Caki2 (cell line): Measurements from ENCODE around the gene CISTR. TPM values are rescaled to one million over a fixed set of nuclear protein-coding genes. Genes with fewer than 3 reads are reported as not detected.

Experiments used
- DNase-seq: peaks from one replicate; pipeline ENCODE4 v3.0.0-alpha.2; 2015; ENCODE audit warnings: low read depth
- in situ Hi-C: cut with HindIII; loops from 2 replicates; pipeline ENCODE4 v1.10.0; 2016; ENCODE audit warnings: low sequenced_read_pairs, low pct_unique_long_range_greater_than_20kb, mixed read lengths
- total RNA-seq: library from RNA; depleted of rRNA; stranded (reverse); fragments of >200 nt; shearing (Covaris generic); gene quantifications from 2 replicates; pipeline ENCODE4 v1.2.3, GENCODE V29; 2014; ENCODE audit warnings: low replicate concordance

The CISTR gene
- total RNA-seq, 1 experiment from 2014 or later = not detected

DNA sequence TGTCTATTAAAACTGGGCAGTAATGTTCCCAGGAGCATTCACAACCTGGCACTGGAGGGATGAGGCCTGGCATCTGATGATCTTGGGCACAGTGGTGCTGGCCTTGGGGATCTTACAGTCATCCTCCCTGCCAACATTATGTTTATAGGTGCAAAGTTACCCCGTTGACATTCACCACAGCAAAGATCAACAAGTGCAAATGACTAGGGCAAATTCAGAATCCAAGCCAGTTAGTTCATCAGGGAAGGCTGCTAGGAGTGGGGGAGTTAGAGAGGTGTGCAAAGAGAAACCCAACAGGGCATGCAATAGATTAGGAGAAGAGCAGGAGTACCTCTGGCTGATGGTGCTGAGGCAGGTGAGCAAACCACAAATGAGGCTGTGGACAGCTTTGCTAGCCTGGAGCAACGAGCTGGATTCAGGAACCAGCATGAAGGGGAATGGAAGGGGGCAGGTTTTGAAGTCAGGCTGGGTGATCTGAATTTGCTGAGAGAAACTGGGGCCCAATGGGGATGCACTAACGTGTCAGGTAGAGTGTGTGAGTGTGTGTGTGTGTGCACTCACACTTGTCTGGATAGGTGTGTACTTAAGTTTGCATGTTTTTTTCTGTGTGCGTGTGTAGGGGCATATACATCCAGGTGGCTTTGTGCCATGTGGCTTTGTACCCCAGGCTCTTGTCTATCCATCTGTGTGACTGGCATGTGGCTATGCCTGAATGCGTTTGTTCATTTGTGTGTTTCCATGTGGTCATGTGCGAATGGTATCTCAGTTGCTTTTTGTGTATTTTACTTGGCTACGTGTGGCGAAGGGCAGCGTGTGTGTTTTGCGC, 1.6 kb downstream of the CISTR start:
- in situ Hi-C loops = no loop called here
- no peak for DNase-seq

DNA sequence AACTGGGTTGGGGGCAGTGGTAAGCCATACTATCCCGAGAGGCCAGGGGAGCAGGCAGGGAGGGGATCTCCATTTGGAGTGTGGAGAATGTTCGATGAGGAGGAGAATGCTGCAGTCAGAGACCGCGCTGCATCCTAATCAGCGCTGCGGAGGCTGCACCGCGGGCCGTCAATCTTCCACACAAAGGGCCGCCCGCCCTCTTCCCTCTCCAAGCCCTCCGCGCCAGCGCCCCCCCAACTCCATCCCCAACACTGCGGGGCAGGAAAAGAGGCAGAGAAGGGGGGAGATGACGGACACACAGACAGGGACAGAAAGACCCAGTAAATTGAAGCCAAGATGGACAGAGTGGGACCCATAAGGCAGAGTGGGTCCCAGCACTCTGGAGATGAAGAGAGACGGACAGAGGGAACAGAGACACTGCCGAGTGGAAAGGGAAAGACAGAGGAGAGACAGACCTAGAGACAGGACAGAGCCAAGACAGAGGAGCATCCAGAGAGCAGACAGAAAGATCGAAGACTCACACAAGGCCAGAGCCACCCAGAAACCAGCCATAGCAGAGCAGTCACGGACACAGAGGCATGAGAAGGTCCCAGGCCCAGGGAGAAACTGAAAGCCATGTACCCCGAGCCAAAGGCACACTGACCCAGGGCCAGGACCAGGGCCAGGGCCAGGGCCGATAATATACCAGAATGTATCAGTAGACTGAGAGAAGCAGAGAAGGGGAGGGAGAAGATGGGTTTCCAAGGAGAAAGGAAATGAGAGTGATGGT, 3.5 kb downstream of the CISTR start:
- DNase-seq = no peak
- in situ Hi-C loops = no loop called here

DNA sequence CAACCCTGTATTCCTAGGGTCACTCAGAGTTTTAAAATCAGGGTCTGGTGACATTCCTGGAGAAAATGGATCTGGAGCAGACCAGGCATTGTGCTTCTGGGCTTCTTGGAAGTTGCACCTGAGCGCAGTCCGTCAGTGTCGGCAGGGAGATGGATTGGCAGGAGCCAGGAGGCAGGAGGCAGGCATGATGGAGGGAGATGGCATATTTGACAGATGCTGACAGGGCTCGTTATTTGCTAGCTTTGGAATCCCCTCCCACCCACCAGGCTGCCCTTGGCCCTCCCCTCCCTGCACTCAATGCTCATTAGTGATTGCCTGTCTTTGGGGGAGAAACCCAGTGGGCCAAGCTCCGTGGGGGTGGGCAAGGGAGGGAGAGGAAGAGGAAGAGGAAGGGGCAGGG, 4.7 kb downstream of the CISTR start:
- in situ Hi-C loops = no loop called here
- DNase-seq = no peak

DNA sequence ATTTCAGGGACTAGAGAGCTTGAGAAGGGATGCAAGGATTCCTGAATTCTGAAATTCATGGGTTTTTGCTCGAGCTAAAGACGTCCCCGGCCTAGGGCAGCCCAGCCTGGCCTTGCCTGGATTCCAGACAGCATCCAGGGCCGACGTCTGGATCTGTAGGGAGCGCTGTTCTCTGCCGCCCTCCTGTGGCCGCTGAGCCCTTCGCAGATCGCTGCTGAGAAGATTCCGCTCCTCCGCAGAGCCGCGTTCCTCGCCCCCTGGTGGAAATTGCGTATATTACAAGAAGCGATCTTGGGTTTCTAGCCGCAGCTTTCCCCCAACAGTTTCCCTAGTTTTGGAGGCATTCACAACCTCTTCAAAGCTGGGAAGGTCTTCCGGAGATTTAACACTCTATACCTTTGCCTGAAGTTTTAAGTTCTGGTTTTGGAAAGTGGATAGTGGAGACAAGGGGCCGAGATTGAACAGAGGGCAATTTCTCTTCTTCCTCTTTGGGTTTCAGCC, 5.1 kb downstream of the CISTR start:
- in situ Hi-C loops = no loop called here
- DNase-seq = peak; percentile 80

DNA sequence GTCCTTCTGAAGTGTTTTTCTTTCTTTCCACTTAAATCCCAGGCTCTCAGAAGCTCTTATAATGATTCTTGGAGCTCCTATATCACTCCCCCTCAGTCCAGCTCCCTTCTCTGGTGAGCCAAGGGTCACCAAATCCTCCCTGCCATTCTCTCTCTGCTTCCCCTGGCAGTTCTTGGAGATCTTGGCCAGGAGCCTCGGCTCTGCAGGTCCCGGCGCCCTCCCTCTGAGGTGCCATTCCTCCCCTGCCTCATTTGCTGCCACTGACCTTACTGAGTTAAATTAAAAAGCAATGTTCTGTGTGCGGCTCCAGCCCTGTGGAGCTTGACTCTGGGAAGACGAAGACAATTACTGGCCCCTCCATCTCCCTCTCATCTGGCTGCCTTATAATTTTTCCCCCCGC, 7.0 kb downstream of the CISTR start:
- no peak for DNase-seq
- in situ Hi-C loops = no loop called here

DNA sequence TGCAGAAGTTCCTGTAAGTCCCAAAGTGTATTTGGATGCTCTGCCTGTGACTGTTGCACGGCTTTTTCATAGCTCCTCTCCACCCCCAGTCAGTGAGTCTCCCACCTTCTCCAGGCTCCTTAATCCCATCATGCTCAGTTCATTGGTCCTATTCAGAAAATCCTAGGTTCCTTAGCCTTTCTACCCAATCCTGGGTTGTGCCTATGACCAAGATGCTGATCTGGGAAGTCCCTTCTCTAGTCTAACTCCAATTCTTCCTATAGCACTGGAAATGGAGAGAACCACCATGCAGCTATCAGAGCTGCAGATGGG, 7.7 kb downstream of the CISTR start:
- DNase-seq = no peak
- in situ Hi-C loops = no loop called here

DNA sequence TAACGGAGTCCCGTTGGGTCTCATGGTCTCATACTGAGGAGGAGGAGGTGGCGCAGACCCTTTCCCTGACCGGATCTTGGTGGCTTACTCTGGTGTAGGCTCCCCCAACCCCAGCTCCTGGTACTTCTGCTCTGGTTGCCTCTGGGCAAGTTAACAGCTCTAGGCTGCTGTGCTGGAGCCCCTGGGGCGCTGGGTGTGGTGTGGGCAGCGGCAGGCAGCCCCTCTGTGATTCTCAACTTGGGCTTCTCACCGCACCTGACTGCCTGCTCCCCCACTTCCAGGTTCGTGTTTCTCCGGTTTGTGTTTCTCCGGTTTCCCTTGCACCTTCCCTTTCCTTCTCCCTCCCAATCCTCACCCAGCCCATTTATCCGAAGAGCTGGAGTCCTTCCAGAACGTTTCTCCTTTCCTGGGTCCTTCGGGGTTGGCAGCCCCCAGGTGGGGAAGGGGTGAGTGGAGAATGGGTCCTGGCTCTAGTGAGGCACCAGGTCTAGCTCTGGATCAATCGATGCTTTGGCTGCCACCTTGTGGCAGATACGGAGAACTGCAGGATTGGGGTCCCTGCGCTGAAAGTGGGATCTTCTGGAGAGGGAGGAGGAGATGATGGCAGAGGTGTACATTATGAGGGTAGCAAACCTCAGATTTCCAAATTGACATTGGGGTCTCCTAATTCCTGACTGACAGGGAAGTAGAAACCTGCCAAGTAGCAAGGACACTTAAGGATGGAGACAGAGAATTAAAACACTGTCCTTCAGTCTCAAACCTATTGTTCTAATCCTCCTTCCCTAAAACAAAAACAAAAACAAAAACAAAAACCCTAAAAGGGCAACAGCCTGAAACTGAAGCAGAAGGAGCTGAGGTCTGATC, 8.3 kb downstream of the CISTR start:
- DNase-seq = peak; percentile 64
- in situ Hi-C loops = no loop called here

DNA sequence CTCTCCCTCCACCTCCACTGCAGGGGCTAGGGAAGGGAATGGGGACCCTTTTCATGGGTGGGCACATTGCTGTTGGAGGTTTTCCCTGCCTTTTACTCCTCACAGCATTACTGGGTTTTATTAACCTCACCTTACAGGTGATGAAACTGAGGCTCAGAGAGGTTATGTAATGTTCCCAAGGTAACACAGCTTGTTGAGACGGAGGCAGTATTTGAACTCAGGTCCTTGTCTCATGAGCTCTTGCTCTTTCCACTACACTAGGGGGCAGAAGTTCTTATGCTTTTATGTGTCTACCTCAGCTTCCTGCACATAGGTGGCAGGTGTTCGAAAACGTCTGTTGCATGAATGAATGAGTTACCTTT, 11.7 kb downstream of the CISTR start:
- no peak for DNase-seq
- in situ Hi-C loops = no loop called here

DNA sequence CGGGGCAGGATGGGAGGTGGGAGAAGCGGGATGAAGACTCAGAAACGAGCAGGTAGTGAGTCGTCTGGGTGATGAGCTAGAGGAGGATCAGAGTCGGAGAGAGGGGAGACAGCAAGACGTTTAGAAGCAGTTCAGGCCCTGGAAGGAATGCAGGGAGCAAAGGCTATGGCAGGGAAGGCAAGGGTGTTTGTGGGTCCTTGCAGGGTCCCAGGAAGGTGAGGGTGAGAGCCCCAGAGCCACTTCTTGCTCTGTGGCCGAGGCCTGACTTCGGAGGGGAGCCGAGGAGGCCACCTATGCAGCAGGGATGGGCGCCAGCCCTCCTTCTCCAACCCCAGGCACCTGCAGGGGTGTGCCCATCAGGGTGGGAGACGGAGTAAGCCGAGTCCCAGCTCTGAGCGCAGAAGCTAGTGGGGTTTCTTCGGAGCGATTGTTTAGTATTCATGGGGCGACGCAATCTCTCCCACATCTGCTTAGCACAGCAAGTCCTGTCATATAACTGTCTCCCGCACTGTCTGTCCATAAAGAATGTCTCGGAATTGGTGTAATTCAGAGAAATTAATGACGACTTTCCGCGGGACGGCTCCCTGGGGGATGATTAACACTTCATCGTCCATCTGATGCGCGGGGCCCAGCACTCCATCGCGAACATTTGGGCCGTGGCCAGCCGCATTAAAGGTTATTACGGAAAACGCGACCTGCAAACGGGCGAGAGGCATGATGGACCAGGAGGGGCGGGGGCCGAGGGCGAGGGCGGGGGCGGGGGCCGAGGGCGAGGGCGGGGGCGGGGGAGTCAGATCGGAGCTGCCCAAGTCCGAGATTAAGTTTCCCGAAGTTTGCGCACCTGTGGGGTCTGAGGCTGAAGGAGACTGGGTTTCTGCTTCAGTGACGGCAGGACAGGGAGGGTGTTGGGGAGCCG, 12.3 kb downstream of the CISTR start:
- in situ Hi-C loops = no loop called here
- no peak for DNase-seq

DNA sequence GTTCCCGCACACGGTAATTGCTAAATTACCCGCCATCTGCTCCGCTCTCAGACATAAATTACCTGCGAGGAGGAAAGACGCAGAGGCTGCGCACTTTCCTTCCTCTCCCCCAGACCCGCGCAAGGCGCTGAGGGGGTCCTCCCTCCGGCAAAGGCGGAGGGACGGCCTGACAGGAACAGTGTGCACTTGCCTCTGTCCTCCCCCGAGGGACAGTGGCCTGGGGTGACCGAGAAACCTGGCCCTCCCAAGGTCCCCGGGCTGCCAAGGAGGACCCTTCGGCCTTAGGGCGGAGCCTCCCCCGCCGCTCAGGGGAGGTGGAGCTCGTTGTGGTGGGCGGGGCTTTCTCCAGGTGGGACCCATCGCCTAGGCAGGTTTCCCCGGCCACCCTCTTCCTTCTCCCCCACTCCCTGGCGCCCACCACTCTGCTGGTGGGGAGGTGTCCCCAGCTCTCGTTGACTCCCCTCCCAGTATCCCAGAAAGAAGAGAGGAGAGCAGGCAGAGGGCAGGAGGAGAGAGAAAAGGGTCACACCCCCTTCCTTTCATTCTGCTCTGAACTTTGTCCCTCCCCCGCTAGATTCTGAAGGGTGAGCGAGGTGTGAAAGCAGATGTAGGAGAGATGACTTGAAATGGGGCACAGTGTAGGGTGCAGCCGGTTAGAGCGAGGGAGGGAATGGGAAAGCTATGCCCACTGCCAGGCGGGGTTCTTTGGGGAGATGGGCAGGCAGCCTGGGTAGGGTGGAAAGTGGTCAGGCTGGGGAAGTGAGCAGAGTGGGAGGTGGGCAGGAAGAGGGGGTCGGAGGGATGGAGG, 13.2 kb downstream of the CISTR start:
- in situ Hi-C loops = no loop called here
- no peak for DNase-seq

DNA sequence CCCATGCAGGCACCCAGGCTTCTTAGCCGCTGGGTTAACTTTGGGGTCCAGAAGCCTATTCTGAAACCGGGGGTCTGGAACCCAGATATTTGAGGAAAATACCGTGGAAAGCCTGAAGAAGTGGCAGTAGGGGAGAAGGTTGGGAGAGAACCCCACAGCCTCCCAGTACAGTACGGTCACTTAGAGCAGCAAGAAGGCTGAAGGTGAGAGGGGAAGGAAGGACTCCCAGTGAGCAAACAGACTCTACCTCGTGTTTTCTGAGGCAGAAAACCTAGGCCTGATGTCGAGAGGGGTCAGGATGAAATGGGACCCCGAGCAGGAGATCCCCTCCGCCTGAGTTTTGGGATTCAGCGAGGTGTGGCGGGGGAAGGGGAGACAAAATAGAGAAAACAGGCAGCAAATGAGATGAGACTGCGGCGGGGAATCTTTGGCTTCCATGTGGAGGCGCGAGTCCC, 13.8 kb downstream of the CISTR start:
- in situ Hi-C loops = no loop called here

DNA sequence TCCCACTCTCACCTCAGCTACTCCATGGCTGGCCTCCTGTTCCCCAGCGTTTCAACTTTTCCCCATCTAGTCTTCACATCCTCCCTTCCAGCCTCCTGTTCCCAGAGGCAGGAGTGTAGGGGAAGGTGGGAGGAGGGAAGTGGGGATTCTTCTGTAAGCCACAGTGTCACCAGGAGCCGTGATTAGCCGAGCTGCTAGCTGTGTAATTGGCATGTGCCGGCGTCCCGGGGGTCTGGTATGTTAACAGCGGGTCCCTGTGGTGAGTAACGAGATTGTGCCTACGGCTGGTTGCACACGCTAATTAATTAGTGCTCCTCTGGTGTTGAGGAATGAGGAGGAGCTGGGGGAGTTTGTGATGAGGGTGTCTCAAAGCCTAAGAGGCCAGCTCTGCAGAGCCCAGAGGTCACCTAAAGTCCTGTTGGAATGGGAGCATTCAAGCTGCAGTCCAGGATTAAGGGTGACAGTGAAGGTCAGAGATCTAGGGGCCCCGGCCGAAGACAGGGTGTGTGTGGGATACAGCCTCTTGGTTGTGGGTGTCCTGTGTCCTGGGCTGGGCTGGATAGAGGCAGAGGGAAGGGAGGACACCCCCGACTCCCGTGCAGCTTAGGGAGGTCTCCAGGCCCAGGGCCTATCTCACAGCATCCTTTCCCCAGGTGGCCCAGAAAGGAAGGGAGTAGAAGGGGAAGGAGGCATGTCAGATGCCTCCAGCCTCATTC, 14.5 kb downstream of the CISTR start:
- in situ Hi-C loops = no loop called here
- no peak for DNase-seq

More for the DNA sequence above, 13.8 kb downstream of the CISTR start:
- no peak for DNase-seq

DNA sequence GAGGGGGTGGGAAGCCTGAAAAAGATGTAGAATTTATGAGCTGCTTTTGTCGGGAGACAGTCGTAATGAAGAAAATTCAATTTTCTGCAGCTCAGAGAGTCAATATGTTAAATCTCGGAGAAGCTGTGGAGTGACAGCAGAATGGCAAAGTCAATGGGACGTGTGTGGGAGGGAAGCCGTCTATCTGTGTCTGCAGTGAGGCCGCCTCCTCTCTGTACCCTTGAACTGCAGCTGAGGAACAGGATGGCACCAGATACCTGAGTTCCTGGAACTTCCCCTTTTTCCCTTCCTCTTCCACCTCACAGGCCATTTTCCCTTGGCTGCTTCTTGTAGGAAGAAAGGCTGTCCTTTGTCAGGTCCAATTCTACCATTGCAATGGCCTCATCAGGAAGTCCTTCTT, 15.2 kb downstream of the CISTR start:
- in situ Hi-C loops = no loop called here

DNA sequence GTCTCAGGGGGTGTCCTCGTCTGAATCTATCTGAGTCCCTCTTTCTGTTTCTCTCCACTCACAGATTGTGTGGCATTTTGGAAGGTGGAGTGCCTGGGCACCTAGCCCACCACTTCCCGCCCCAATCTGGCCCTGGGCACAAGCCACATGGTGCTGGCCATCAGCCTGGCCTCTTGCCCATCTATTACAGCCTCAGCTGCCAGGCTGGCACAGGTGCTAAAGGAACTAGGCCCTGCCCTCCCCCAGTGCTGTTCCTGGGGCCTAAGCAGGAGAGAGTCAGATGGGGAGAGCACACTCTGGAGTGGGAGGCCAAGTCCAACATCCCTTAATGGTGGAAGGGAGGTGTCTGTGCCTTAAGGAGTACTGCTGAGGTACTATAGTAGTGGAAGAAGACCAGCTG, 16.2 kb downstream of the CISTR start:
- in situ Hi-C loops = no loop called here
- DNase-seq = no peak

More for the DNA sequence above, 15.2 kb downstream of the CISTR start:
- no peak for DNase-seq

DNA sequence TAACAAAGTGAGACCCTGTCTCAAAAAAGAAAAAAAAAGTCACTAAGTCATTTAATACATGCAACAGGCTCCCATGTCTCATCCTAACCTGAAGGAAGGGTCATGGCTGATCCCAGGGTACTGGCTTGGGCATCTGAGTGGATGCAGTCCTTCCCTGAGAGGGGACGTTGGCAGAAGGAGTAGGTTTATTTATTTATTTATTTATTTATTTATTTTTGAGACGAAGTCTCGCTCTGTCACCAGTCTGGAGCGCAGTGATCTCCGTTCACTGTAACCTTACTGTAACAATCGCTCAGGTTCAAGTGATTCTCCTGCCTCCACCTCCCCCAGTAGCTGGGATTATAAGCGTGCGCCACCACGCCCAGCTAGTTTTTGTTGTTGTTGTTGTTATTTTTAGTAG, 17.4 kb downstream of the CISTR start:
- in situ Hi-C loops = no loop called here
- no peak for DNase-seq

DNA sequence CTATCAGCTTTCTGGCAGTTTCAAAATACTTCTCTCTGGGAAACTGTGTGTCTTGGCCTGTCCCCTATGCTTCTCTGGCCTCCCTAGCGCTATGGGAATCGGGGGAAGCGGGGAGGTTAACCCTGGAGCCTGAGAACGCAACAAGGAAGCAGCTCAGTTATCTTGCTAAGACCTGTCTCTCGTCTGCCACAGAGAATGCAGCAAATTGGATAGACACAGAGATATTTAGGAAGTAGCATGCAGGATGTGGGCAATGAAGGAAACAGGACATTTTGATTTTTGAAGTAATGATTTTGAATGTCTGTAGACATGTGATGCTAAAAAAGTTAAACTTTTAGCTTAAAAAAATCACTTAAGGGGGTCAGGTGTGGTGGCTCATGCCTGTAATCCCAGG, 18.0 kb downstream of the CISTR start:
- in situ Hi-C loops = no loop called here
- no peak for DNase-seq
